Measurements from ENCODE around the gene GALNT13. TPM values are rescaled to one million over a fixed set of nuclear protein-coding genes. Genes with fewer than 3 reads are reported as not detected.

The GALNT13 gene
- total RNA-seq, 2 experiments from 2014 or later, result not detected

DNA sequence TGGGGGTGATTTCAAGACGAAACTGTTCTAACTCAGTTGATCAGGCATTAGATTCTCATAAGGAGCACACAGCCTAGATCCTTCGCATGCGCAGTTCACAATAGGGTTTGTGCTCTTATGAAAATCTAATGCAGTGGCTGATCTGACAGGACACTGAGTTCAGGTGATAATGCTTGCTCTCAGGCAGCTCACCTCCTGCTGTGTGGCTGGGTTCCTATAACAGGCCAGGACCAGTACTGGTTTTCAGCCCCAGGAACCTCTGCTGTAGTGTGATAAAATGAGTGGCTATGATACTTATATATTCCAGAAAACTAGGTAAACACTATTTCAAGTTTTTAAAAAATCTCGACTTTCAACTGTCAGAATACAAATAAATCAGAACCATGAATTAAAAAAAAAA is 271.4 kb downstream of the GALNT13 start:
- Histone ChIP-seq H2AFZ (ENCODE audit: low read length) (no peak overlapping the region), H3K9me2 (ENCODE audit: insufficient read depth, low read length) (no peaks in the 10 kb centered on the region), H3K9me3 (ENCODE audit: low read length) (no peaks in the 10 kb centered on the region), H3K4me3 (ENCODE audit: low read depth, low read length, poor library complexity, severe bottlenecking) (no peak overlapping the region), H3K4me2 (ENCODE audit: low read length) (no peak overlapping the region), H3K4me1 (ENCODE audit: insufficient read depth, low read length, poor library complexity, severe bottlenecking) (no peaks in the 10 kb centered on the region), H3K79me2 (ENCODE audit: insufficient read depth, low read depth, low read length) (no peaks in the 10 kb centered on the region), H4K20me1 (ENCODE audit: insufficient read depth, low read length) (no peaks in the 10 kb centered on the region), H3K36me3 (ENCODE audit: insufficient read depth, low read length) (no peaks in the 10 kb centered on the region), H3K27ac (ENCODE audit: low read depth, low read length, poor library complexity, severe bottlenecking) (no peak overlapping the region)
- TF ChIP-seq CTCF (conservative IDR thresholded peaks at IDR 0.05; ENCODE audit: low read length), result no peak
- TF ChIP-seq EZH2phosphoT487 (IDR thresholded peaks at IDR 0.05; ENCODE audit: borderline replicate concordance, low read depth, low read length), result no peak
- POLR2A ChIA-PET, result no interaction called here
- CTCF ChIA-PET (ENCODE audit: unreplicated experiment), result no interaction called here
- intact Hi-C loops (cut with micrococcal nuclease; ENCODE audit: unreplicated experiment), result no loop called here
- no peak for DNase-seq (ENCODE audit: low spot score)
- BruUV-seq (replicated peaks), result no TSS peak

GRCh38 chr2:154158101-154158500 is 286.4 kb downstream of the GALNT13 start:
- BruUV-seq (replicated peaks), result no TSS peak
- Histone ChIP-seq H3K36me3 (ENCODE audit: insufficient read depth, low read length) (no peaks in the 10 kb centered on the region), H3K27ac (ENCODE audit: low read depth, low read length, poor library complexity, severe bottlenecking) (no peak overlapping the region), H3K4me1 (ENCODE audit: insufficient read depth, low read length, poor library complexity, severe bottlenecking) (no peaks in the 10 kb centered on the region), H3K4me2 (ENCODE audit: low read length) (no peak overlapping the region), H4K20me1 (ENCODE audit: insufficient read depth, low read length) (no peaks in the 10 kb centered on the region), H3K79me2 (ENCODE audit: insufficient read depth, low read depth, low read length) (no peaks in the 10 kb centered on the region), H3K9me3 (ENCODE audit: low read length) (no peaks in the 10 kb centered on the region), H3K4me3 (ENCODE audit: low read depth, low read length, poor library complexity, severe bottlenecking) (no peak overlapping the region), H3K9me2 (ENCODE audit: insufficient read depth, low read length) (no peaks in the 10 kb centered on the region), H2AFZ (ENCODE audit: low read length) (no peak overlapping the region)
- no peak for TF ChIP-seq CTCF (conservative IDR thresholded peaks at IDR 0.05; ENCODE audit: low read length)
- TF ChIP-seq EZH2phosphoT487 (IDR thresholded peaks at IDR 0.05; ENCODE audit: borderline replicate concordance, low read depth, low read length), result no peak
- intact Hi-C loops (cut with micrococcal nuclease; ENCODE audit: unreplicated experiment), result no loop called here
- POLR2A ChIA-PET, result no interaction called here
- no peak for DNase-seq (ENCODE audit: low spot score)
- CTCF ChIA-PET (ENCODE audit: unreplicated experiment), result no interaction called here

DNA sequence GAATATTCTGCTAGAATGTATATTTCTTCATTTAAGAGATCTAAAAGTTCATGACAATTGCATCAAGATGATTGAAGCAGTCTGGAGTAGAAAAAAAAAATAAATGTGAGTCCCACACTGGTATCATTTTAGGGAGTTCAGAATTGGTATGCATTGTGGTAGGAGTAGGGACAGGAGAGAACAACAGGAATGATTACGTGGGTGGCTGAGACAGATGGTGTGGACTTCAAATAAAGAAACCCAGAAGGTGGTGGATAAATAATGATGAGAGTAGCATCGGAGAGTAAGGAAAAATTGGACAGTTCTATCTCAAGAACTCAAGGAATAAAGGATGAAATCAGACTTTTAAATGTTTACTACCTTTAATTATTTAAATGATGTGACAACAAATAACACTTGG is 289.6 kb downstream of the GALNT13 start:
- TF ChIP-seq CTCF (conservative IDR thresholded peaks at IDR 0.05; ENCODE audit: low read length) (no peak), EZH2phosphoT487 (IDR thresholded peaks at IDR 0.05; ENCODE audit: borderline replicate concordance, low read depth, low read length) (no peak)
- no peak overlapping the region for H3K4me3 ChIP-seq (ENCODE audit: low read depth, low read length, poor library complexity, severe bottlenecking)
- H4K20me1 ChIP-seq (ENCODE audit: insufficient read depth, low read length), result no peaks in the 10 kb centered on the region
- no TSS peak for BruUV-seq (replicated peaks)
- DNase-seq (ENCODE audit: low spot score), result no peak
- H3K9me2 ChIP-seq (ENCODE audit: insufficient read depth, low read length), result no peaks in the 10 kb centered on the region
- H3K36me3 ChIP-seq (ENCODE audit: insufficient read depth, low read length), result no peaks in the 10 kb centered on the region
- CTCF ChIA-PET (ENCODE audit: unreplicated experiment), result no interaction called here
- H3K4me1 ChIP-seq (ENCODE audit: insufficient read depth, low read length, poor library complexity, severe bottlenecking), result no peaks in the 10 kb centered on the region
- H3K79me2 ChIP-seq (ENCODE audit: insufficient read depth, low read depth, low read length), result no peaks in the 10 kb centered on the region
- no peak overlapping the region for H3K4me2 ChIP-seq (ENCODE audit: low read length)
- intact Hi-C loops (cut with micrococcal nuclease; ENCODE audit: unreplicated experiment), result no loop called here
- H3K9me3 ChIP-seq (ENCODE audit: low read length), result no peaks in the 10 kb centered on the region
- no peak overlapping the region for H2AFZ ChIP-seq (ENCODE audit: low read length)
- no peak overlapping the region for H3K27ac ChIP-seq (ENCODE audit: low read depth, low read length, poor library complexity, severe bottlenecking)
- POLR2A ChIA-PET, result no interaction called here

Measured in OCI-LY7 (cell line).